HCT116 (cell line): Measurements from ENCODE around the gene TDRD9. TPM values are rescaled to one million over a fixed set of nuclear protein-coding genes. Genes with fewer than 3 reads are reported as not detected.

Experiments used
- ATAC-seq: fragments of 200-7000 bp; cut with Tn5 transposase; 2 replicates; pipeline ENCODE4 v1.9.1; 2020; ENCODE audit warnings: mild to moderate bottlenecking, moderate library complexity
- BruUV-seq: library from RNA; stranded (reverse); fragments of 400-500 nt; replicated peaks from 2 replicates; lab custom pipeline; 2021; lab: Mats Ljungman, UMichigan
- CTCF ChIA-PET: fragments of 300-600 bp; sonication (Branson Sonifier 250); formaldehyde crosslinking; loops from one replicate; lab custom pipeline; 2021; ENCODE audit warnings: antibody characterized with exemption; lab: Charles Lee
- POLR2A ChIA-PET: fragments of 300-600, 350-600 bp; sonication (Branson Sonifier 250); formaldehyde crosslinking; loops from one replicate; lab custom pipeline; 2021; ENCODE audit warnings: antibody characterized with exemption; lab: Charles Lee
- RAD21 ChIA-PET, 2 experiments: fragments of 300-600 bp; sonication (Branson Sonifier 250); formaldehyde crosslinking; loops; one replicate each; lab custom pipeline; 2023; ENCODE audit warnings: low total read pairs in 2 of 2; ENCODE audit not compliant: uncharacterized antibody in 2 of 2, unreplicated experiment in 2 of 2, low non-redundant PET in 1 of 2; lab: Charles Lee
- DNase-seq: peaks from one replicate; pipeline ENCODE4 v3.0.0-alpha.2; 2010; ENCODE audit warnings: low read depth, low spot score
- H2AFZ ChIP-seq: fragments of 200-600 bp; shearing (Covaris generic), sonication (generic); 2 replicates; pipeline ENCODE4 v1.6.1; 2017; ENCODE audit warnings: low read depth, mixed run types, mixed read lengths, antibody characterized with exemption, low read length; ENCODE audit not compliant: poor library complexity, severe bottlenecking
- H3K27ac ChIP-seq: 2 replicates; pipeline ENCODE4 v1.5.1; 2012; ENCODE audit warnings: low read depth, low read length
- H3K27me3 ChIP-seq: fragments of 200-600 bp; sonication (generic); 2 replicates; pipeline ENCODE4 v1.6.1; 2016; ENCODE audit warnings: mixed run types, low read length, mixed read lengths; ENCODE audit not compliant: insufficient read depth
- H3K36me3 ChIP-seq, 2 experiments: fragments of 200-500 bp in 1 of 2; fragments of 200-600 bp in 1 of 2; sonication (Bioruptor generic) in 1 of 2; sonication (generic) in 1 of 2; 2 replicates each; pipeline versions ENCODE4 v1.5.1 to v1.6.1; 2014 to 2016; ENCODE audit warnings: low read length in 2 of 2, inconsistent platforms in 1 of 2, mixed read lengths in 1 of 2, mixed run types in 1 of 2; ENCODE audit not compliant: insufficient read depth in 2 of 2, control insufficient read depth in 1 of 2
- H3K4me1 ChIP-seq, 2 experiments: fragments of 200-600 bp in 1 of 2; sonication (generic) in 1 of 2; 2 replicates each; pipeline versions ENCODE4 v1.5.1 to v1.6.1; 2012 to 2017; ENCODE audit warnings: low read length in 2 of 2, inconsistent platforms in 1 of 2, mild to moderate bottlenecking in 1 of 2, mixed read lengths in 1 of 2, mixed run types in 1 of 2, moderate library complexity in 1 of 2; ENCODE audit not compliant: insufficient read depth in 2 of 2, control insufficient read depth in 1 of 2
- H3K4me2 ChIP-seq: fragments of 200-600 bp; sonication (generic); 2 replicates; pipeline ENCODE4 v1.6.1; 2017; ENCODE audit warnings: mixed run types, low read length, mixed read lengths
- H3K4me3 ChIP-seq, 2 experiments: fragments of 200-600 bp in 1 of 2; sonication (generic) in 1 of 2; replicated peaks in 1 of 2; 2 replicates each; pipeline ENCODE4 v1.5.1; 2011 to 2016; ENCODE audit warnings: low read length in 2 of 2, control low read depth in 1 of 2, low read depth in 1 of 2, mild to moderate bottlenecking in 1 of 2, mixed read lengths in 1 of 2, mixed run types in 1 of 2
- H3K79me2 ChIP-seq: fragments of 200-600 bp; sonication (generic); 2 replicates; pipeline ENCODE4 v1.6.1; 2017; ENCODE audit warnings: mild to moderate bottlenecking, mixed run types, low read length, moderate library complexity, mixed read lengths; ENCODE audit not compliant: insufficient read depth
- H3K9ac ChIP-seq: fragments of 200-600 bp; sonication (generic); 2 replicates; pipeline ENCODE4 v1.6.1; 2016; ENCODE audit warnings: low read length, mixed read lengths
- H3K9me2 ChIP-seq: fragments of 200-600 bp; sonication (generic), shearing (Covaris generic); 2 replicates; pipeline ENCODE4 v1.6.1; 2017; ENCODE audit warnings: mixed run types, mild to moderate bottlenecking, moderate library complexity; ENCODE audit not compliant: insufficient read depth
- H3K9me3 ChIP-seq, 2 experiments: fragments of 200-500 bp in 1 of 2; fragments of 200-600 bp in 1 of 2; sonication (Bioruptor generic) in 1 of 2; sonication (generic) in 1 of 2; 2 replicates each; pipeline ENCODE4 v1.6.1; 2014 to 2017; ENCODE audit warnings: low read length in 2 of 2, mixed read lengths in 2 of 2, inconsistent platforms in 1 of 2, low read depth in 1 of 2, mild to moderate bottlenecking in 1 of 2, mixed run types in 1 of 2, moderate library complexity in 1 of 2; ENCODE audit not compliant: control insufficient read depth in 1 of 2, insufficient read depth in 1 of 2
- H4K20me1 ChIP-seq: fragments of 200-600 bp; sonication (generic), shearing (Covaris generic); 2 replicates; pipeline ENCODE4 v1.6.1; 2017; ENCODE audit warnings: mixed run types, mild to moderate bottlenecking, moderate library complexity; ENCODE audit not compliant: insufficient read depth
- CBX3 ChIP-seq: IDR thresholded peaks from 2 replicates; pipeline ENCODE4 v1.6.1; 2012; ENCODE audit warnings: low read depth
- EGR1 ChIP-seq: IDR thresholded peaks from 2 replicates; pipeline ENCODE4 v1.6.1; 2012; ENCODE audit warnings: low read depth
- EZH2 ChIP-seq: fragments of 200-600 bp; sonication (generic); IDR thresholded peaks from 2 replicates; pipeline ENCODE4 v1.6.1; 2017; ENCODE audit warnings: antibody characterized with exemption, mixed run types
- EZH2phosphoT487 ChIP-seq: fragments of 200-600 bp; IDR thresholded peaks from 2 replicates; pipeline ENCODE4 v1.6.1; 2018; ENCODE audit warnings: antibody characterized with exemption, borderline replicate concordance
- JUND ChIP-seq: IDR thresholded peaks from 2 replicates; pipeline ENCODE4 v1.6.1; 2012
- POLR2A ChIP-seq: IDR thresholded peaks from 2 replicates; pipeline ENCODE4 v1.7.0; 2011; ENCODE audit warnings: borderline replicate concordance; ENCODE audit not compliant: insufficient read depth, insufficient read length; ENCODE audit errors: extremely low read depth
- RAD21 ChIP-seq: IDR thresholded peaks from 2 replicates; pipeline ENCODE4 v1.6.1; 2012; ENCODE audit warnings: low read depth, mild to moderate bottlenecking
- SIN3A ChIP-seq: IDR thresholded peaks from 2 replicates; pipeline ENCODE4 v1.6.1; 2012; ENCODE audit warnings: low read depth
- SRF ChIP-seq: IDR thresholded peaks from 2 replicates; pipeline ENCODE4 v1.6.1; 2012; ENCODE audit warnings: low read depth
- TCF7L2 ChIP-seq: IDR thresholded peaks from 2 replicates; pipeline ENCODE4 v1.7.0; 2011; ENCODE audit warnings: borderline replicate concordance, inconsistent platforms; ENCODE audit not compliant: insufficient read depth, insufficient read length; ENCODE audit errors: extremely low read depth
- ZNF274 ChIP-seq: fragments of 200-500 bp; sonication (Bioruptor generic); IDR thresholded peaks from 2 replicates; pipeline ENCODE4 v1.6.1; 2014; ENCODE audit warnings: mild to moderate bottlenecking, low read depth, low read length, inconsistent platforms
- intact Hi-C: fragments of 100-400 bp; cut with micrococcal nuclease; formaldehyde crosslinking; loops from 2 replicates; pipeline ENCODE4 v1.10.0; 2022
- total RNA-seq: library from RNA; stranded (reverse); gene quantifications from one replicate; pipeline ENCODE4 v1.2.1, GENCODE V29; 2021; ENCODE audit not compliant: unreplicated experiment
- TF ChIP-seq, protein P1 (sequence below): IDR thresholded peaks from 2 replicates; pipeline ENCODE4 v1.6.1; 2012
- TF ChIP-seq, protein P2 (sequence below): IDR thresholded peaks from 2 replicates; pipeline ENCODE4 v1.6.1; 2011; ENCODE audit warnings: mild to moderate bottlenecking, low read length, moderate library complexity; ENCODE audit not compliant: insufficient replicate concordance; ENCODE audit errors: extremely low read depth
- TF ChIP-seq, protein P3 (sequence below), 3 experiments: fragments of 200-600 bp in 1 of 3; sonication (generic) in 1 of 3; IDR thresholded peaks in 2 of 3; conservative IDR thresholded peaks in 1 of 3; 2 replicates each; pipeline ENCODE4 v1.5.1; 2012 to 2017; ENCODE audit warnings: low read depth in 2 of 3, low read length in 2 of 3, antibody characterized with exemption in 1 of 3, borderline replicate concordance in 1 of 3, control low read depth in 1 of 3, mild to moderate bottlenecking in 1 of 3, mixed read lengths in 1 of 3, mixed run types in 1 of 3, moderate library complexity in 1 of 3; ENCODE audit not compliant: insufficient read depth in 1 of 3
- TF ChIP-seq, protein P4 (sequence below): IDR thresholded peaks from 2 replicates; pipeline ENCODE4 v1.6.1; 2012; ENCODE audit warnings: low read depth
- TF ChIP-seq, protein P5 (sequence below): IDR thresholded peaks from 2 replicates; pipeline ENCODE4 v1.6.1; 2012

The TDRD9 gene
- total RNA-seq, 1 experiment from 2014 or later: not detected

DNA sequence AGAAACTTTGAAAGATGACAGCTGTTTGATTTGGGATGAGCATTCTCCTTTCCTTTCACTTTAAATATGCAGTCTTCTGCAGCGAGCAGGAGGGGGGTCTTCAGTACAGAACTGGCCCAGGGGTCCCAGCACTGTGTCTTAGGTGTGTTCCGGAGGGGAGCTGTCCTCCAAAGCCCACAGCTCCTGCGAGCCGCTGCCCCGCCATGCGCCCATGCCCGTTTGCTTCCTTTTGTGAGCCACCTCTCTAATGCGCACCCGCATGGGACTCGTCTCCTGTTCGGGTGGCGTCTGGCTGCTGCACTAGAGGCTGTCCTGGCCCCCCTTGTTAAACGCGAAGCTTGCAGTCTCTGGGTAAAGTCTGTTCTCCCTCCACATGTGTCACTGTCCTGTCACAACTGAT, 108.8 kb downstream of the TDRD9 start:
- TF ChIP-seq, protein P1, sequence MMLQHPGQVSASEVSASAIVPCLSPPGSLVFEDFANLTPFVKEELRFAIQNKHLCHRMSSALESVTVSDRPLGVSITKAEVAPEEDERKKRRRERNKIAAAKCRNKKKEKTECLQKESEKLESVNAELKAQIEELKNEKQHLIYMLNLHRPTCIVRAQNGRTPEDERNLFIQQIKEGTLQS: no peak
- TF ChIP-seq SRF (no peak), SIN3A (no peak), EZH2phosphoT487 (no peak), ZNF274 (no peak), CBX3 (no peak), POLR2A (no peak), JUND (no peak), RAD21 (no peak), EZH2 (no peak), TCF7L2 (no peak), EGR1 (no peak)
- TF ChIP-seq, protein P2, sequence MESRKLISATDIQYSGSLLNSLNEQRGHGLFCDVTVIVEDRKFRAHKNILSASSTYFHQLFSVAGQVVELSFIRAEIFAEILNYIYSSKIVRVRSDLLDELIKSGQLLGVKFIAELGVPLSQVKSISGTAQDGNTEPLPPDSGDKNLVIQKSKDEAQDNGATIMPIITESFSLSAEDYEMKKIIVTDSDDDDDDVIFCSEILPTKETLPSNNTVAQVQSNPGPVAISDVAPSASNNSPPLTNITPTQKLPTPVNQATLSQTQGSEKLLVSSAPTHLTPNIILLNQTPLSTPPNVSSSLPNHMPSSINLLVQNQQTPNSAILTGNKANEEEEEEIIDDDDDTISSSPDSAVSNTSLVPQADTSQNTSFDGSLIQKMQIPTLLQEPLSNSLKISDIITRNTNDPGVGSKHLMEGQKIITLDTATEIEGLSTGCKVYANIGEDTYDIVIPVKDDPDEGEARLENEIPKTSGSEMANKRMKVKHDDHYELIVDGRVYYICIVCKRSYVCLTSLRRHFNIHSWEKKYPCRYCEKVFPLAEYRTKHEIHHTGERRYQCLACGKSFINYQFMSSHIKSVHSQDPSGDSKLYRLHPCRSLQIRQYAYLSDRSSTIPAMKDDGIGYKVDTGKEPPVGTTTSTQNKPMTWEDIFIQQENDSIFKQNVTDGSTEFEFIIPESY: no peak
- TF ChIP-seq, protein P3, sequence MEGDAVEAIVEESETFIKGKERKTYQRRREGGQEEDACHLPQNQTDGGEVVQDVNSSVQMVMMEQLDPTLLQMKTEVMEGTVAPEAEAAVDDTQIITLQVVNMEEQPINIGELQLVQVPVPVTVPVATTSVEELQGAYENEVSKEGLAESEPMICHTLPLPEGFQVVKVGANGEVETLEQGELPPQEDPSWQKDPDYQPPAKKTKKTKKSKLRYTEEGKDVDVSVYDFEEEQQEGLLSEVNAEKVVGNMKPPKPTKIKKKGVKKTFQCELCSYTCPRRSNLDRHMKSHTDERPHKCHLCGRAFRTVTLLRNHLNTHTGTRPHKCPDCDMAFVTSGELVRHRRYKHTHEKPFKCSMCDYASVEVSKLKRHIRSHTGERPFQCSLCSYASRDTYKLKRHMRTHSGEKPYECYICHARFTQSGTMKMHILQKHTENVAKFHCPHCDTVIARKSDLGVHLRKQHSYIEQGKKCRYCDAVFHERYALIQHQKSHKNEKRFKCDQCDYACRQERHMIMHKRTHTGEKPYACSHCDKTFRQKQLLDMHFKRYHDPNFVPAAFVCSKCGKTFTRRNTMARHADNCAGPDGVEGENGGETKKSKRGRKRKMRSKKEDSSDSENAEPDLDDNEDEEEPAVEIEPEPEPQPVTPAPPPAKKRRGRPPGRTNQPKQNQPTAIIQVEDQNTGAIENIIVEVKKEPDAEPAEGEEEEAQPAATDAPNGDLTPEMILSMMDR (IDR thresholded peaks at IDR 0.05 in 2 of 3, conservative IDR thresholded peaks at IDR 0.05 in 1 of 3; ENCODE audit: borderline replicate concordance in 1 of 3, insufficient read depth in 1 of 3, low read depth in 2 of 3, low read length in 2 of 3): no peak
- TF ChIP-seq, protein P4, sequence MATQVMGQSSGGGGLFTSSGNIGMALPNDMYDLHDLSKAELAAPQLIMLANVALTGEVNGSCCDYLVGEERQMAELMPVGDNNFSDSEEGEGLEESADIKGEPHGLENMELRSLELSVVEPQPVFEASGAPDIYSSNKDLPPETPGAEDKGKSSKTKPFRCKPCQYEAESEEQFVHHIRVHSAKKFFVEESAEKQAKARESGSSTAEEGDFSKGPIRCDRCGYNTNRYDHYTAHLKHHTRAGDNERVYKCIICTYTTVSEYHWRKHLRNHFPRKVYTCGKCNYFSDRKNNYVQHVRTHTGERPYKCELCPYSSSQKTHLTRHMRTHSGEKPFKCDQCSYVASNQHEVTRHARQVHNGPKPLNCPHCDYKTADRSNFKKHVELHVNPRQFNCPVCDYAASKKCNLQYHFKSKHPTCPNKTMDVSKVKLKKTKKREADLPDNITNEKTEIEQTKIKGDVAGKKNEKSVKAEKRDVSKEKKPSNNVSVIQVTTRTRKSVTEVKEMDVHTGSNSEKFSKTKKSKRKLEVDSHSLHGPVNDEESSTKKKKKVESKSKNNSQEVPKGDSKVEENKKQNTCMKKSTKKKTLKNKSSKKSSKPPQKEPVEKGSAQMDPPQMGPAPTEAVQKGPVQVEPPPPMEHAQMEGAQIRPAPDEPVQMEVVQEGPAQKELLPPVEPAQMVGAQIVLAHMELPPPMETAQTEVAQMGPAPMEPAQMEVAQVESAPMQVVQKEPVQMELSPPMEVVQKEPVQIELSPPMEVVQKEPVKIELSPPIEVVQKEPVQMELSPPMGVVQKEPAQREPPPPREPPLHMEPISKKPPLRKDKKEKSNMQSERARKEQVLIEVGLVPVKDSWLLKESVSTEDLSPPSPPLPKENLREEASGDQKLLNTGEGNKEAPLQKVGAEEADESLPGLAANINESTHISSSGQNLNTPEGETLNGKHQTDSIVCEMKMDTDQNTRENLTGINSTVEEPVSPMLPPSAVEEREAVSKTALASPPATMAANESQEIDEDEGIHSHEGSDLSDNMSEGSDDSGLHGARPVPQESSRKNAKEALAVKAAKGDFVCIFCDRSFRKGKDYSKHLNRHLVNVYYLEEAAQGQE: no peak
- TF ChIP-seq, protein P5, sequence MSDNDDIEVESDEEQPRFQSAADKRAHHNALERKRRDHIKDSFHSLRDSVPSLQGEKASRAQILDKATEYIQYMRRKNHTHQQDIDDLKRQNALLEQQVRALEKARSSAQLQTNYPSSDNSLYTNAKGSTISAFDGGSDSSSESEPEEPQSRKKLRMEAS: no peak
- intact Hi-C loops: no loop called here
- POLR2A ChIA-PET: no interaction called here

More for the DNA sequence above, 108.8 kb downstream of the TDRD9 start:
- RAD21 ChIA-PET: no interaction called here
- Histone ChIP-seq H3K9ac (no peak overlapping the region), H4K20me1 (no peaks in the 10 kb centered on the region), H3K4me1 (no peaks in the 10 kb centered on the region), H3K9me3 (no peaks in the 10 kb centered on the region), H2AFZ (no peak overlapping the region), H3K4me2 (no peak overlapping the region), H3K27ac (no peak overlapping the region), H3K27me3 (no peaks in the 10 kb centered on the region), H3K9me2 (no peaks in the 10 kb centered on the region), H3K79me2 (no peaks in the 10 kb centered on the region), H3K4me3 (no peak overlapping the region), H3K36me3 (no peaks in the 10 kb centered on the region)
- CTCF ChIA-PET: no interaction called here
- DNase-seq (no peak), ATAC-seq (no peak)
- BruUV-seq: no TSS peak
